ENCODE results near the gene ZC3H14. TPM values are rescaled to one million over a fixed set of nuclear protein-coding genes. Genes with fewer than 3 reads are reported as not detected.

Gene ZC3H14
- total and polyA plus RNA-seq, 2 donors (not counting 1 experiment from before 2014, with no cell fraction given): 31.1 to 47.0 TPM

DNA sequence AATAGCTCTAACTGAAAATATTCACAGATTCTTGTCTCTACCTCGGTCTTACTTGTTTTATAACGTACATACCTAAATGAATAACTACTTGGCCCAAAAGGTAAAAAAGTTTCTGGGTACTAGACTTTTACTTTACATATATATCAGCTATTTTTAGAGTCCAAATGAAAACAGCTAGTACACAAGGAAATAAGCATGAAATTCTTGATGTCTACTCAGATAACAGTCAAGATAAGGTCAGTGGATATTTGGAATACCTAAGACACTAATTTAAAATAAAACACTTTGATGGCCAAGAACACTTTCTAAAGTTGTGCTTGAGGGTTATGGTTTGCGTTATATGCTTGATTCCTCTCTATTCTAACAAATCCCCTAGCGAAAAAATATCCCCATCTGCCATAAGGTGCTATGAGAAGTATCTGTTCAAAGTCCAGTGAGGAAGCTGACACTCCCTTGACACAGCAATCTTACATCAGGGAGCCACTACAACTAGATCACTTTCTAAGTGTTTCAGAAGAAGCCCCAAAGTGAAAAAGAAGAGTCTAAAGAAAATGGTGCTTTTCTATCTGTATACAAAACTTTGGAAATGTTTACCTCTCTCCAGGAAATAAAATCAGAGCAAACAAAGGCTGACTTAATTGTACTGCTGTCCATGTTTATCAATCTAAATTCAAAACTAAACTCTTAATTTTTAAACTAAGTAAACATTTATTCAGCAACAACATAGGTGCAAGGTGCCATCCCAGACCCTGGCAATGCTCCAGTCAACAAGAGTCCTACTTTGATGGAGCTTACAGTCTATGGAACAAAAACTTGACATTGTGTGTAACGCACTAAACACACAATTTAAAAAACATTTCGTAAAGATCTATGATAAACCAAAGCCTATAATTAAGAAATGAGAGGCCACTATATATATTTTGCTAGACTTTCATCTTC lies 19.7 kb upstream of the ZC3H14 start:
- ATAC-seq (ENCODE audit: low read depth) (no peak), DNase-seq (no peak)
- no CpG with 5 or more reads among the region's 6 CpGs for WGBS (ENCODE audit: insufficient coverage)
- Histone ChIP-seq H2AFZ (ENCODE audit: insufficient read depth, low read depth, low read length, poor library complexity, severe bottlenecking) (no peak overlapping the region), H4K20me1 (ENCODE audit: control insufficient read depth, insufficient read depth, low read length, poor library complexity, severe bottlenecking) (no peaks in the 10 kb centered on the region), H3K79me2 (ENCODE audit: control insufficient read depth, insufficient read depth, low read length) (no peaks in the 10 kb centered on the region), H3K4me2 (replicated peaks; ENCODE audit: low read depth, low read length, poor library complexity, severe bottlenecking) (no peak overlapping the region), H3K9me3 (ENCODE audit: control extremely low read depth in 1 of 3, control insufficient read depth in 2 of 3, insufficient read depth in 1 of 3, low read length in 2 of 3) (no peaks in the 10 kb centered on the region), H3K36me3 (replicated peaks in 1 of 2; ENCODE audit: control extremely low read depth in 1 of 2, control insufficient read depth in 1 of 2, extremely low read depth in 1 of 2, insufficient read depth in 2 of 2, low read length in 1 of 2) (no peaks in the 10 kb centered on the region), H3K27me3 (replicated peaks in 1 of 4; ENCODE audit: control extremely low read depth in 1 of 4, control insufficient read depth in 3 of 4, insufficient read depth in 4 of 4, low read length in 3 of 4) (peaks cover 0 to 10% (median 5%) of the 10 kb centered on the region in 4 experiments), H3K4me1 (ENCODE audit: control insufficient read depth in 2 of 2, insufficient read depth in 2 of 2, low read length in 2 of 2) (no peaks in the 10 kb centered on the region), H3K27ac (ENCODE audit: low read length in 2 of 2) (no peak overlapping the region), H3K4me3 (ENCODE audit: control extremely low read depth in 1 of 5, extremely low read depth in 1 of 5, insufficient read depth in 1 of 5, low read depth in 2 of 5, low read length in 4 of 5) (no peak overlapping the region), H3K9ac (ENCODE audit: low read length) (no peak overlapping the region)
- H3K27ac Mint-ChIP-seq: no peak overlapping the region
- intact Hi-C loops (cut with micrococcal nuclease): no loop called here
- POLR2A ChIA-PET: no interaction called here
- CTCF ChIA-PET: interaction anchor here (0.7 kb wide), 1 partner anchor 598 kb away, joined by 3 read pairs; no protein-coding TSS in a partner anchor
- TF ChIP-seq, protein P1, sequence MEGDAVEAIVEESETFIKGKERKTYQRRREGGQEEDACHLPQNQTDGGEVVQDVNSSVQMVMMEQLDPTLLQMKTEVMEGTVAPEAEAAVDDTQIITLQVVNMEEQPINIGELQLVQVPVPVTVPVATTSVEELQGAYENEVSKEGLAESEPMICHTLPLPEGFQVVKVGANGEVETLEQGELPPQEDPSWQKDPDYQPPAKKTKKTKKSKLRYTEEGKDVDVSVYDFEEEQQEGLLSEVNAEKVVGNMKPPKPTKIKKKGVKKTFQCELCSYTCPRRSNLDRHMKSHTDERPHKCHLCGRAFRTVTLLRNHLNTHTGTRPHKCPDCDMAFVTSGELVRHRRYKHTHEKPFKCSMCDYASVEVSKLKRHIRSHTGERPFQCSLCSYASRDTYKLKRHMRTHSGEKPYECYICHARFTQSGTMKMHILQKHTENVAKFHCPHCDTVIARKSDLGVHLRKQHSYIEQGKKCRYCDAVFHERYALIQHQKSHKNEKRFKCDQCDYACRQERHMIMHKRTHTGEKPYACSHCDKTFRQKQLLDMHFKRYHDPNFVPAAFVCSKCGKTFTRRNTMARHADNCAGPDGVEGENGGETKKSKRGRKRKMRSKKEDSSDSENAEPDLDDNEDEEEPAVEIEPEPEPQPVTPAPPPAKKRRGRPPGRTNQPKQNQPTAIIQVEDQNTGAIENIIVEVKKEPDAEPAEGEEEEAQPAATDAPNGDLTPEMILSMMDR (IDR thresholded peaks at IDR 0.05): no peak
- TF ChIP-seq EZH2 (IDR thresholded peaks at IDR 0.05; ENCODE audit: borderline replicate concordance, insufficient read depth, low read depth, low read length, poor library complexity, severe bottlenecking): no peak
- H3K4me1 Mint-ChIP-seq: no peaks in the 10 kb centered on the region
- H3K4me3 Mint-ChIP-seq: no peak overlapping the region
- no peaks in the 10 kb centered on the region for H3K9me3 Mint-ChIP-seq (ENCODE audit: insufficient read depth)
- peaks cover 12% of the 10 kb centered on the region for H3K27me3 Mint-ChIP-seq

DNA sequence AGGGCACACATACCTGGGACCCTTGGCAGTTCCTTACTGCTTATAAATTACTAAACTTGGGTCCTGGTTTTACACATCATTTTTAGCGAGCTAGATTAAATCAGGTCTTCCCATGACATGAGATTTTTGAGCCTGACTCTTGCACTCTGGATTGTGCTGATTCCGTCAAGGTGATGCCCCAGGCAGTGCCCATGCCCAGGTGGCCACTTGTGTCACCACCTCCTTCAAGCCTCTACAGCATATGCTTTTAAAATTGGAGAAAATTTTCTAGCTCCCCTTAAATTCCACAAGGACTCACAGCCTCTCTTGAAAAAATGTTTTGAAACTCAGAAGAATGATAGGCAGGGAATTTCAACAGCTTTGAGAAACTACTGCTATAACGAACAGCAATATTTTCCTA lies 17.6 kb upstream of the ZC3H14 start:
- no peak overlapping the region for H3K9ac ChIP-seq (ENCODE audit: low read length)
- no peak overlapping the region for H3K4me2 ChIP-seq (replicated peaks; ENCODE audit: low read depth, low read length, poor library complexity, severe bottlenecking)
- DNase-seq (no peak), ATAC-seq (ENCODE audit: low read depth) (no peak)
- no peaks in the 10 kb centered on the region for H3K4me1 ChIP-seq (ENCODE audit: control insufficient read depth in 2 of 2, insufficient read depth in 2 of 2, low read length in 2 of 2)
- no peaks in the 10 kb centered on the region for H3K36me3 ChIP-seq (replicated peaks in 1 of 2; ENCODE audit: control extremely low read depth in 1 of 2, control insufficient read depth in 1 of 2, extremely low read depth in 1 of 2, insufficient read depth in 2 of 2, low read length in 1 of 2)
- no peak overlapping the region for H3K4me3 ChIP-seq (ENCODE audit: control extremely low read depth in 1 of 5, extremely low read depth in 1 of 5, insufficient read depth in 1 of 5, low read depth in 2 of 5, low read length in 4 of 5)
- Mint-ChIP-seq H3K9me3 (ENCODE audit: insufficient read depth) (no peaks in the 10 kb centered on the region), H3K27ac (no peak overlapping the region), H3K27me3 (peaks cover 11% of the 10 kb centered on the region), H3K4me3 (no peak overlapping the region), H3K4me1 (no peaks in the 10 kb centered on the region)
- ChIA-PET CTCF (no interaction called here), POLR2A (no interaction called here)
- TF ChIP-seq EZH2 (IDR thresholded peaks at IDR 0.05; ENCODE audit: borderline replicate concordance, insufficient read depth, low read depth, low read length, poor library complexity, severe bottlenecking): no peak
- TF ChIP-seq, protein P1 (IDR thresholded peaks at IDR 0.05): no peak
- WGBS (ENCODE audit: insufficient coverage): 91% methylated on average over 2 of the region's 3 CpGs
- H3K27me3 ChIP-seq (replicated peaks in 1 of 4; ENCODE audit: control extremely low read depth in 1 of 4, control insufficient read depth in 3 of 4, insufficient read depth in 4 of 4, low read length in 3 of 4): peaks cover 0 to 10% (median 5%) of the 10 kb centered on the region in 4 experiments
- H4K20me1 ChIP-seq (ENCODE audit: control insufficient read depth, insufficient read depth, low read length, poor library complexity, severe bottlenecking): no peaks in the 10 kb centered on the region
- intact Hi-C loops (cut with micrococcal nuclease): no loop called here
- no peak overlapping the region for H3K27ac ChIP-seq (ENCODE audit: low read length in 2 of 2)
- no peak overlapping the region for H2AFZ ChIP-seq (ENCODE audit: insufficient read depth, low read depth, low read length, poor library complexity, severe bottlenecking)
- peaks cover 0 to 2% (median 0%) of the 10 kb centered on the region in 3 donors for H3K9me3 ChIP-seq (ENCODE audit: control extremely low read depth in 1 of 3, control insufficient read depth in 2 of 3, insufficient read depth in 1 of 3, low read length in 2 of 3)
- H3K79me2 ChIP-seq (ENCODE audit: control insufficient read depth, insufficient read depth, low read length): no peaks in the 10 kb centered on the region
